ENCODE measurements around the gene BTBD16.

DNA sequence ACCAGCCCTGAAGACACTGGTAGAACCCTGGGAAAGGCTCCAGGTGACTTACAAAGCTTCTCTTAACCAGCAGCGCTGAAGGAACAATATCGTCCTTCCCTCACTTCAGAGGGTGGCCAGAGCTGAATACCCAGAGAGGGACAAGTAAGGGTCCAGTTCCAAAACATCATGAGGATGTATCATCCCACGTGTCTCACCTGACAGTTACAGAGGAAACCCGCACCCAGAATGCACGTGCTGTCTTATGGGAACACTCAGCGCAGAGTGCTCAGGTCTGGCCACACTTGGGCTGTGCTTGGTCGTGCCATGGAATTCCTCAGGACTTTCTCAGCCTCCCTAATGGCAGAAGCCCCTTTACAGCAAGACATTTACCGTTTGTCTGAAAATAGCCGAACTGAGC is 46.9 kb upstream of the BTBD16 start:
- TF ChIP-seq EP300 (IDR thresholded peaks at IDR 0.05) = no peak
- TF ChIP-seq, protein P1, sequence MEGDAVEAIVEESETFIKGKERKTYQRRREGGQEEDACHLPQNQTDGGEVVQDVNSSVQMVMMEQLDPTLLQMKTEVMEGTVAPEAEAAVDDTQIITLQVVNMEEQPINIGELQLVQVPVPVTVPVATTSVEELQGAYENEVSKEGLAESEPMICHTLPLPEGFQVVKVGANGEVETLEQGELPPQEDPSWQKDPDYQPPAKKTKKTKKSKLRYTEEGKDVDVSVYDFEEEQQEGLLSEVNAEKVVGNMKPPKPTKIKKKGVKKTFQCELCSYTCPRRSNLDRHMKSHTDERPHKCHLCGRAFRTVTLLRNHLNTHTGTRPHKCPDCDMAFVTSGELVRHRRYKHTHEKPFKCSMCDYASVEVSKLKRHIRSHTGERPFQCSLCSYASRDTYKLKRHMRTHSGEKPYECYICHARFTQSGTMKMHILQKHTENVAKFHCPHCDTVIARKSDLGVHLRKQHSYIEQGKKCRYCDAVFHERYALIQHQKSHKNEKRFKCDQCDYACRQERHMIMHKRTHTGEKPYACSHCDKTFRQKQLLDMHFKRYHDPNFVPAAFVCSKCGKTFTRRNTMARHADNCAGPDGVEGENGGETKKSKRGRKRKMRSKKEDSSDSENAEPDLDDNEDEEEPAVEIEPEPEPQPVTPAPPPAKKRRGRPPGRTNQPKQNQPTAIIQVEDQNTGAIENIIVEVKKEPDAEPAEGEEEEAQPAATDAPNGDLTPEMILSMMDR (IDR thresholded peaks at IDR 0.05) = no peak

Measured in tibial nerve (tissue), 4 donors.